ENCODE measurements around the gene ECHS1.

DNA sequence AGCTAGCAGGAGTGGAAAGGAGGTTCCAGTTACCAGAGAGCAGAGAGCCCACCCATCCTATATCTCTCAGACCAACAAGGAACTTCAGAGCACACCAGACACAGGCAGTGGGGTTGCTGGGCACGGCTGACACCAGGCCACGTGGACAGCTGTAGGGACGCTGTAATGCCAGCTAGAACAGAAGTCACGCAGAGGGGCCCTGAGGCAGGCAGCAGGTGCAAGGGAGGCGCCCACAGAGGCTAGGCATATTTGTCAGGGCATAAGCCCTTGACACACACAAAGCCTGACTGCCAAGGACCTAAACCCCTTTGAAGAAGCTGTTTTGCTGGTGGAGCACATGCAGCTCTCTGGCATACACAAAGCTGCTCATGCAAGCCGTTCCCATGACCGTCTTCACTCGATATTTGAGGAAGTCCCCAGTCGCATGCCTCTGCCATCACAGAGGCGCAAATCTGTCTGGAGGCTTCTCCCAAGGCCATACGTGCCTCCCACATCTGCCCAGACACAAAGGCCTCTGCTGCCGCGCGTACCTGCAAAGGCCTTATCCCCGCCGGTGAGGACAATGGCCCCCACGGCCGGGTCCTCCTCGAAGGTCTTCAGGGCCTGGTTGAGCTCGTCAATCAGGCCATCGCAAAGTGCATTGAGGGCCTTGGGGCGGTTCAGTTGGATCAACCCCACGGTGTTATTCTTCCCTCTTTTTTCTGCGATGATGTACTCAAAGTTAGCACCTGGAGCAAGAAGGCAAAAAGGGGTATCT, 2.9 kb downstream of the ECHS1 start:
- no peak for TF ChIP-seq RB1 (IDR thresholded peaks at IDR 0.05; ENCODE audit: borderline replicate concordance)
- TF ChIP-seq MYC (IDR thresholded peaks at IDR 0.05; ENCODE audit: insufficient read depth, insufficient read length, insufficient replicate concordance, low read length, severe bottlenecking) = no peak
- TF ChIP-seq YBX1 (IDR thresholded peaks at IDR 0.05) = no peak
- TF ChIP-seq MTA3 (IDR thresholded peaks at IDR 0.05; ENCODE audit: borderline replicate concordance, low read length) = no peak
- TF ChIP-seq POLR2AphosphoS5 (IDR thresholded peaks at IDR 0.05; ENCODE audit: low read length) = no peak
- TF ChIP-seq, protein P1, sequence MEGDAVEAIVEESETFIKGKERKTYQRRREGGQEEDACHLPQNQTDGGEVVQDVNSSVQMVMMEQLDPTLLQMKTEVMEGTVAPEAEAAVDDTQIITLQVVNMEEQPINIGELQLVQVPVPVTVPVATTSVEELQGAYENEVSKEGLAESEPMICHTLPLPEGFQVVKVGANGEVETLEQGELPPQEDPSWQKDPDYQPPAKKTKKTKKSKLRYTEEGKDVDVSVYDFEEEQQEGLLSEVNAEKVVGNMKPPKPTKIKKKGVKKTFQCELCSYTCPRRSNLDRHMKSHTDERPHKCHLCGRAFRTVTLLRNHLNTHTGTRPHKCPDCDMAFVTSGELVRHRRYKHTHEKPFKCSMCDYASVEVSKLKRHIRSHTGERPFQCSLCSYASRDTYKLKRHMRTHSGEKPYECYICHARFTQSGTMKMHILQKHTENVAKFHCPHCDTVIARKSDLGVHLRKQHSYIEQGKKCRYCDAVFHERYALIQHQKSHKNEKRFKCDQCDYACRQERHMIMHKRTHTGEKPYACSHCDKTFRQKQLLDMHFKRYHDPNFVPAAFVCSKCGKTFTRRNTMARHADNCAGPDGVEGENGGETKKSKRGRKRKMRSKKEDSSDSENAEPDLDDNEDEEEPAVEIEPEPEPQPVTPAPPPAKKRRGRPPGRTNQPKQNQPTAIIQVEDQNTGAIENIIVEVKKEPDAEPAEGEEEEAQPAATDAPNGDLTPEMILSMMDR (IDR thresholded peaks at IDR 0.05 in 2 of 3, conservative IDR thresholded peaks at IDR 0.05 in 1 of 3; ENCODE audit: control insufficient read depth in 2 of 3, extremely low read depth in 1 of 3, insufficient read depth in 1 of 3, low read depth in 3 of 3, low read length in 3 of 3) = no peak
- no peak for TF ChIP-seq HDAC6 (IDR thresholded peaks at IDR 0.05; ENCODE audit: unreplicated experiment)
- no peak for TF ChIP-seq SMC3 (IDR thresholded peaks at IDR 0.05; ENCODE audit: borderline replicate concordance, low read length)
- TF ChIP-seq, protein P2, sequence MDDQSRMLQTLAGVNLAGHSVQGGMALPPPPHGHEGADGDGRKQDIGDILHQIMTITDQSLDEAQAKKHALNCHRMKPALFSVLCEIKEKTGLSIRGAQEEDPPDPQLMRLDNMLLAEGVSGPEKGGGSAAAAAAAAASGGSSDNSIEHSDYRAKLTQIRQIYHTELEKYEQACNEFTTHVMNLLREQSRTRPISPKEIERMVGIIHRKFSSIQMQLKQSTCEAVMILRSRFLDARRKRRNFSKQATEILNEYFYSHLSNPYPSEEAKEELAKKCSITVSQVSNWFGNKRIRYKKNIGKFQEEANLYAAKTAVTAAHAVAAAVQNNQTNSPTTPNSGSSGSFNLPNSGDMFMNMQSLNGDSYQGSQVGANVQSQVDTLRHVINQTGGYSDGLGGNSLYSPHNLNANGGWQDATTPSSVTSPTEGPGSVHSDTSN (IDR thresholded peaks at IDR 0.05; ENCODE audit: insufficient replicate concordance, low read depth, low read length) = no peak
- no peak for TF ChIP-seq TAF1 (IDR thresholded peaks at IDR 0.05; ENCODE audit: borderline replicate concordance, low read depth, low read length)
- TF ChIP-seq, protein P3, sequence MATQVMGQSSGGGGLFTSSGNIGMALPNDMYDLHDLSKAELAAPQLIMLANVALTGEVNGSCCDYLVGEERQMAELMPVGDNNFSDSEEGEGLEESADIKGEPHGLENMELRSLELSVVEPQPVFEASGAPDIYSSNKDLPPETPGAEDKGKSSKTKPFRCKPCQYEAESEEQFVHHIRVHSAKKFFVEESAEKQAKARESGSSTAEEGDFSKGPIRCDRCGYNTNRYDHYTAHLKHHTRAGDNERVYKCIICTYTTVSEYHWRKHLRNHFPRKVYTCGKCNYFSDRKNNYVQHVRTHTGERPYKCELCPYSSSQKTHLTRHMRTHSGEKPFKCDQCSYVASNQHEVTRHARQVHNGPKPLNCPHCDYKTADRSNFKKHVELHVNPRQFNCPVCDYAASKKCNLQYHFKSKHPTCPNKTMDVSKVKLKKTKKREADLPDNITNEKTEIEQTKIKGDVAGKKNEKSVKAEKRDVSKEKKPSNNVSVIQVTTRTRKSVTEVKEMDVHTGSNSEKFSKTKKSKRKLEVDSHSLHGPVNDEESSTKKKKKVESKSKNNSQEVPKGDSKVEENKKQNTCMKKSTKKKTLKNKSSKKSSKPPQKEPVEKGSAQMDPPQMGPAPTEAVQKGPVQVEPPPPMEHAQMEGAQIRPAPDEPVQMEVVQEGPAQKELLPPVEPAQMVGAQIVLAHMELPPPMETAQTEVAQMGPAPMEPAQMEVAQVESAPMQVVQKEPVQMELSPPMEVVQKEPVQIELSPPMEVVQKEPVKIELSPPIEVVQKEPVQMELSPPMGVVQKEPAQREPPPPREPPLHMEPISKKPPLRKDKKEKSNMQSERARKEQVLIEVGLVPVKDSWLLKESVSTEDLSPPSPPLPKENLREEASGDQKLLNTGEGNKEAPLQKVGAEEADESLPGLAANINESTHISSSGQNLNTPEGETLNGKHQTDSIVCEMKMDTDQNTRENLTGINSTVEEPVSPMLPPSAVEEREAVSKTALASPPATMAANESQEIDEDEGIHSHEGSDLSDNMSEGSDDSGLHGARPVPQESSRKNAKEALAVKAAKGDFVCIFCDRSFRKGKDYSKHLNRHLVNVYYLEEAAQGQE (IDR thresholded peaks at IDR 0.05; ENCODE audit: low read depth, low read length) = no peak

Data from GM12878 (cell line).